Activated CD4-positive, alpha-beta T cell treated with anti-CD3 and anti-CD28 coated beads, Interleukin-2, amount 10 ng/mL, durations not matched to agents 7 days and 5 days (primary cell): Measurements from ENCODE around the gene SMC2. TPM values are rescaled to one million over a fixed set of nuclear protein-coding genes. Genes with fewer than 3 reads are reported as not detected.

Experiments used
- CTCF ChIA-PET: fragments of 350-600 bp; sonication (Branson Sonifier 250); formaldehyde crosslinking; loops from one replicate; lab custom pipeline; 2021; ENCODE audit warnings: antibody characterized with exemption; lab: Charles Lee
- POLR2A ChIA-PET: fragments of 350-600 bp; sonication (Branson Sonifier 250); formaldehyde crosslinking; loops from one replicate; lab custom pipeline; 2021; ENCODE audit warnings: antibody characterized with exemption; lab: Charles Lee
- DNase-seq: peaks from one replicate; pipeline ENCODE4 v3.0.0-alpha.2; 2020
- H3K27ac Mint-ChIP-seq: one replicate; pipeline ENCODE4 v1.8.0; 2021; ENCODE audit warnings: mild to moderate bottlenecking, moderate library complexity, mixed read lengths
- H3K27me3 Mint-ChIP-seq: one replicate; pipeline ENCODE4 v1.8.0; 2021; ENCODE audit warnings: mixed read lengths
- H3K36me3 Mint-ChIP-seq: one replicate; pipeline ENCODE4 v1.8.0; 2021; ENCODE audit warnings: low read depth, mixed read lengths
- H3K4me1 Mint-ChIP-seq: one replicate; pipeline ENCODE4 v1.8.0; 2021; ENCODE audit warnings: mixed read lengths
- H3K4me3 Mint-ChIP-seq: one replicate; pipeline ENCODE4 v1.8.0; 2021; ENCODE audit warnings: mild to moderate bottlenecking, moderate library complexity, mixed read lengths
- H3K9me3 Mint-ChIP-seq: one replicate; pipeline ENCODE4 v1.8.0; 2021; ENCODE audit warnings: mixed read lengths
- total RNA-seq, 2 experiments: library from RNA; stranded (reverse); gene quantifications; one replicate each; pipeline ENCODE4 v1.2.3, GENCODE V29; 2021

SMC2 gene
- 10 to 100 TPM; 85.9 to 94.8 TPM for total RNA-seq

DNA sequence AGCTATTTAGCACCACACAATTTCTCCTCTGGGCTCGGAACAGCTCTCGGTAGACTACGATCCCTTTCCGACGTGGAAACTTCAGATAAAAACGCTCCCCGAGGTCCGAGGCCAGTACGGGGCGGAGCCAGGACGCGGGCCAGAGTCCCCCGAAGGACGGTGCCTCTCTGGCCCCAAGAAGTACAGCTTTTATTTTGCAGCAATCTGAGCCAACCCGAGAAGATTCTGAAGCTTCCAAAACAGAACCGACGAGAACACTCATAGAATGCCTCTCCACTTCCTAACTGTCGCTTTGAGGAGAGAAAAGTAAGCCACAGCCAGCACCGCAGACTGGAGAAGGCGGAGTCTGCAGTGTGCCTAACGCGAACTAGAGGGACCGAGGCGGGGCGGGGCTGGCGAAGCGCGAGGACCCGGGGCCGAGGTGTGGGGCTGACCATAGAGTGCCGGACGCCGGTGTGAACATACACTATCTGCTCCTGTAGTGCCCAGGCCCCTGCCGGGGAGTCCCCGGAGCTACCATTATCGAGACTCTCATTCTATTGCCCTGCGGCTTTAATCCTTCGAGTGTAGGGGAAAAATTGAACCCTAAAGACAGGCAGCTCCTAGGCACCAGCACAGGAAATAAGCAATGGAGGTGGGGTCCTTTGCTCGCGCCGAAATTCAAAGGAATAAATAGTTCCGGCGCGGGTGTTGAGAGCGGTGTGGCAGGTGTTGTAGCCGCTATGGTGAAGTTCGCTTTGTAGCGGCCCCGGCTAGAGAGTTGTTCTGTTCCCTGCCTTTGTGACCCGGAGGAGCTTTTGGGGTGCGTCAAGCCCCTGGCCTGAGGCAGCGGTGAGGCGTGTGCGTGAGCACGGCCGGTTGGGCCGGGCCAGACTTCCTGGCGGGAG is at the start of gene SMC2:
Gene SMC2 (plus strand): TSS at position 663 of the 887 bp plus-strand sequence. CDS start 1,076 bp downstream, outside the sequence.
- CTCF ChIA-PET: interaction anchor here (0.5 to 1.4 kb wide), 5 partner anchors 9 to 1861 kb away, joined by 3 to 6 read pairs (median 3); no protein-coding TSS in a partner anchor

DNA sequence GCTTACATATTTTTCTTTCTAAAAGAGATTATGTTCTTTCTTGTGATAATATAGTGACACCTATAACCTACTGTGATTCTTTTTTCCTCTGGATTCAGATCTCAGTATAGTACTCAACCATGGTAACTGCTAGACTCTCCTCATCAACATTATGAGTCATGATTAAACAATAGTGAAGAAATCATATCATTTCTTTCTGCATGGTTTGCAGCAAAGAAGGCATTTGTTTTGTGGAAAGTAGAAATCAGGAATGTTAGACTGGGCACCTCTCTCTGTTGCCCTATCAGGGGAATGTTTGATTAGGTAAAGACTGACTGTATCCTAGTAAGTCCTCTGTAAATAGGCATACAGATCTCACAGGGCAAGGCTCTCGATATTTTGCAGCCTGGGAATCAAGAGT is 25.6 kb upstream of the SMC2 start:
- Mint-ChIP-seq H3K27me3 (peaks cover 2% of the 10 kb centered on the region), H3K9me3 (no peaks in the 10 kb centered on the region), H3K27ac (no peak overlapping the region), H3K4me3 (no peak overlapping the region), H3K36me3 (no peaks in the 10 kb centered on the region), H3K4me1 (no peaks in the 10 kb centered on the region)
- ChIA-PET POLR2A (no interaction called here), CTCF (no interaction called here)
- no peak for DNase-seq

More for the DNA sequence above, at the start of gene SMC2:
- DNase-seq: peak; percentile 95
- H3K36me3 Mint-ChIP-seq: peaks cover 26% of the 10 kb centered on the region
- peaks cover 54% of the 10 kb centered on the region for H3K4me1 Mint-ChIP-seq
- POLR2A ChIA-PET: interaction anchor here (0.6 to 0.8 kb wide), 3 partner anchors 9 to 463 kb away, joined by 3 read pairs; no protein-coding TSS in a partner anchor
- H3K9me3 Mint-ChIP-seq: no peaks in the 10 kb centered on the region
- peak within 1 kb of the TSS; percentile 99 for H3K27ac Mint-ChIP-seq
- H3K4me3 Mint-ChIP-seq: peak within 1 kb of the TSS; percentile 96
- H3K27me3 Mint-ChIP-seq: peaks cover 3% of the 10 kb centered on the region

DNA sequence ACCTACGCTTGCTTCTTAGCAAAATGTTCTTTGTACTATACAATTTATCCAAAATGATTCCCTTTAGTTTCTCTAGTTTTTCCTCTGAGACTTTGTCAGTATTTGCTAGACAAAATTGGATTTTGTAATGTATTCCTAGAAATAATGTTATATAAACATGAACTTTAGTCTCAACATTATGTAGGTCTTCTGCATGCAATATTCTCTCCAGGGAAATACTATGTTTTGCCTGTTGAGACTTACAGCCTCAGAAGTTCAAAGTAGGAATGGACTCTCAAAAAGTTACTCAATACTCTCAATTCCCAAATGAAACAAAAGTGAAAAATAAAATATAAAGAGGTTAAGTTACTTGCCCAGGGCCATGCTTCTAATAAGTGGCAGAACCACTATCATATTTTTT is 24.8 kb upstream of the SMC2 start:
- CTCF ChIA-PET: no interaction called here
- Mint-ChIP-seq H3K4me3 (no peak overlapping the region), H3K36me3 (no peaks in the 10 kb centered on the region), H3K27me3 (peaks cover 5% of the 10 kb centered on the region), H3K4me1 (no peaks in the 10 kb centered on the region), H3K9me3 (no peaks in the 10 kb centered on the region), H3K27ac (no peak overlapping the region)
- POLR2A ChIA-PET: no interaction called here
- no peak for DNase-seq

DNA sequence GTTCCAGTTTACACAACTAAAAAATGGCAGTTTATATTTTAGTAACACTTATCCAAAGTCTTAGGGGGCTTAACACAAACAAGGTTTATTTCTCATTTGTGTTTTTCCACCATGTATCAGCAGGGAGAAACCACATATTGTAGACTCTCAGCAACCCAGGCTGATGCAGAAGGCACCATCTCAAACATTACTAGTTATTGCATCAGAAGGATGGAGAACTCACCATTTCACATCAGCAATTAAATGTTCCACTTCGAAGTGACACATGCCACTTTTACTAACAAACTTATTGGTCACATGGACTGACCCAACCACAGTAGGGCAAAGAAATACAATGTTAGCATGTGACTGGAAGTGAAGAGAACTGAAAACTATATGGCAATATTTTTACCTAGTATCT is 22.5 kb upstream of the SMC2 start:
- H3K9me3 Mint-ChIP-seq: no peaks in the 10 kb centered on the region

DNA sequence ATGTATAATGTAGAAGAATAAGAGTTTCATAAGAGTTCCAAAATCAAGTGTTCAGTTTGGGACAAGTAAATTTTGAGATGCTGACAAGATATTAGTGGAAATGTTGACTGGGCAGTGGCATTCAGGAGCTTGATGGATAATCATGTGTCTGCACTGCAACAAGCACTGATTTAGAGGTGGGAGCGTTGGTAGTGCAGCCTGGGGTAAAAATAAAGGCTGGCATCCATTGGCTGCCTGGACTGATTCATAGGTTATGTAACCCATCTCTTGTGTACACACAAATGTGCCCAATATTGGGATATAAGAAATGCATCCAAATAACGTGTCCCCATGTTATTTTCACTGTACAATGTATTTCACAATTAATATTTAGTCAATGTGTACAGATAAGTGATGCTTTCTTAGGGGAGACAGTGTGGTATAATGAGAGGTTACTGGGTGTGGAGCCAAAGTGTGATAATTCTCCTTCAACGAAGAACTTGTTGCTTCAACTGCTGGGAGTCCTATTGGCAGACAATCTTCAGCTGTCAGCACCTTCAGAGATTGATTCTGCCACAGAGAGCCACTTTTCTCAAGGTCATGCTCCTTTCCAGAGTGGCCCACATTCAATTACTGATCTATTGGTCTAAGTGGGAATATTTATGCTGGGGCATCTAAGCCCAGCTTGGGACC is 20.9 kb upstream of the SMC2 start:
- no peak for DNase-seq
- H3K9me3 Mint-ChIP-seq: peaks cover 2% of the 10 kb centered on the region
- ChIA-PET POLR2A (no interaction called here), CTCF (no interaction called here)
- H3K4me3 Mint-ChIP-seq: no peak overlapping the region
- no peak overlapping the region for H3K27ac Mint-ChIP-seq
- peaks cover 20% of the 10 kb centered on the region for H3K27me3 Mint-ChIP-seq
- no peaks in the 10 kb centered on the region for H3K4me1 Mint-ChIP-seq
- no peaks in the 10 kb centered on the region for H3K36me3 Mint-ChIP-seq

More for the DNA sequence above, 22.5 kb upstream of the SMC2 start:
- Mint-ChIP-seq H3K4me1 (no peaks in the 10 kb centered on the region), H3K27ac (no peak overlapping the region), H3K27me3 (peaks cover 19% of the 10 kb centered on the region), H3K4me3 (no peak overlapping the region), H3K36me3 (no peaks in the 10 kb centered on the region)
- ChIA-PET CTCF (no interaction called here), POLR2A (no interaction called here)
- no peak for DNase-seq

DNA sequence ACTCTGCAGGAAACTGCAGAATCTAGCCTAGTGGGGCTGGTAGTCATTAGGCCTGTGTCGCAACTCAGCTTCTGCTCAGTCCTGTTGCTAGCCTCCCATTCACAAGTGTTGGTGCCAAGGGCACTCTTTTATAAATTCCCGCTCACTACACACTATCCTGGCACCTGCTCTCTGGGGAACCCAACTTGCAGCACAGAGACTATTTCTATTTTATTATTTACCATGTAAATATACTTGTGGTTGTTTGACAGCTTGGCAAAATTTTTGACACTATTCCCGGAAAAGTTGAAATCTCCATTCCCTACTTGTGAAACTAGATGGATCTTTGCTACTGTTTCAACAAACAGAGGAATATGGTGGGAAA is 20.4 kb upstream of the SMC2 start:
- Mint-ChIP-seq H3K4me1 (no peaks in the 10 kb centered on the region), H3K4me3 (no peak overlapping the region), H3K27me3 (peaks cover 21% of the 10 kb centered on the region), H3K27ac (no peak overlapping the region), H3K36me3 (no peaks in the 10 kb centered on the region), H3K9me3 (peaks cover 4% of the 10 kb centered on the region)
- POLR2A ChIA-PET: no interaction called here
- no peak for DNase-seq
- CTCF ChIA-PET: interaction anchor here (1.2 kb wide), 1 partner anchor 18 kb away, joined by 4 read pairs; no protein-coding TSS in a partner anchor

DNA sequence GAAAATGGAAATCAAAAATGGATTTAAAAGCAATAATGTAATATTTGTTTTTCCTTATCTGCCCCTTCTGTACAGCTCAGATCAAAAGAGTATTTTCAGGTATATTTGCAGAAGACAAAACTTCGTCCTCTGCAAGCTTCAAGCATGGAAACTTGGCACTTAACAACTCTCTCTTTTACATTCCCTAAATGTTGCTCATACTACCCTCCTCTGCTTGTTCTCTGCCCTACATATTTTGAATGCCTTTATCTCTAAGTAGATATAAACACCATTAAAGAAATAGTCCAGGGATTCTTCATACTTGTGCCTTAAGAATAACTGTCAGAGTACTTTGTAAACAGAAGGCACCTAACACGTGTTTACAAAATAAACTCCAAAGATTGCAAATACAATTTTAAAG is 19.2 kb upstream of the SMC2 start:
- Mint-ChIP-seq H3K4me1 (no peaks in the 10 kb centered on the region), H3K9me3 (peaks cover 4% of the 10 kb centered on the region), H3K36me3 (no peaks in the 10 kb centered on the region), H3K27me3 (peaks cover 27% of the 10 kb centered on the region), H3K4me3 (no peak overlapping the region), H3K27ac (no peak overlapping the region)
- ChIA-PET CTCF (interaction anchor here (1.2 kb wide), 1 partner anchor 17 kb away, joined by 4 read pairs; no protein-coding TSS in a partner anchor), POLR2A (no interaction called here)
- no peak for DNase-seq

DNA sequence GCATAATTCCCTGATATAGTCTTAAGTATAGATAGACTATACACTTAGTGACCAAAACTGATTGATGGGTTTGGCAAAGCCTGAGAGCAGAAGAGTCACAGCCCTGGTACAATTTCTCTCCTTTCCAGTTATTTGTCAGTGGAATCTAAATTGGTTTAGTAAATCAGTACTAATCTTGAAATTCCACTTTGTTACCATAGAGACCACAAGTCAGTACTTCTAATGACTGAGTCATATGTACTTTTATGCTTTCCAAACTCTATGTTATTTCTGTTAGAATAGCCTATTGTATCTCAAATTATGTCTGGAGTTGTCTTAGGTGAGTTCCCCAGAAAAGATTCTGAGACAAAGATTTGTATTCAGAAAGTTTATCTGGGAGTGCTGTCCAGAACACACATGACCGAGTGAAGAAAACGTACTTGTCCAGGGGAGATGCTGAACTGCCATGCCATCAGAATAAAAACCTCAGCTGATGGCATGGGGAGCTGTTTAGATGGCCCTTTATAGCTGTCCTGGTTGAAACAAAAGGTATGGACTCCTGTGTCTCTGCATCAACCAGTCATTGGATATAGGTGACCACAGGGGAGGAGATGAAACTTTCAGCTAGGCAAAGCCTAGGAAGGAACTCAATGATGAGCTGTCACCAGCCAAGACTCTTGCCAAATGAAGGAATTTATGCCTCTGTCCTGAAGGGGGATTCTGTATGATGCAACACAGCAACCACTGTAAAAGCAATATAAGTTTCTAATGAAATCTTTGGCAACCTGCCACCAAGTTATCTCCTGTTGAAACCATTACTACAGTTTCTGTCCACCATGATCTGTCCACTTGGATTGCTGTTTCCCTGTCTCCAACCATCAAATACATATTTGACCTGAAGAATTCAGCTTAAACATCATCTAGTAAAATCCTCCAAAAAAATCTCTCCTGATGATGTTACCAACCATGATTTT is 18.0 kb upstream of the SMC2 start:
- H3K27me3 Mint-ChIP-seq: peaks cover 27% of the 10 kb centered on the region
- CTCF ChIA-PET: no interaction called here
- peaks cover 6% of the 10 kb centered on the region for H3K9me3 Mint-ChIP-seq
- no peak for DNase-seq
- no peaks in the 10 kb centered on the region for H3K4me1 Mint-ChIP-seq
- H3K27ac Mint-ChIP-seq: no peak overlapping the region
- POLR2A ChIA-PET: no interaction called here
- no peak overlapping the region for H3K4me3 Mint-ChIP-seq
- H3K36me3 Mint-ChIP-seq: no peaks in the 10 kb centered on the region

DNA sequence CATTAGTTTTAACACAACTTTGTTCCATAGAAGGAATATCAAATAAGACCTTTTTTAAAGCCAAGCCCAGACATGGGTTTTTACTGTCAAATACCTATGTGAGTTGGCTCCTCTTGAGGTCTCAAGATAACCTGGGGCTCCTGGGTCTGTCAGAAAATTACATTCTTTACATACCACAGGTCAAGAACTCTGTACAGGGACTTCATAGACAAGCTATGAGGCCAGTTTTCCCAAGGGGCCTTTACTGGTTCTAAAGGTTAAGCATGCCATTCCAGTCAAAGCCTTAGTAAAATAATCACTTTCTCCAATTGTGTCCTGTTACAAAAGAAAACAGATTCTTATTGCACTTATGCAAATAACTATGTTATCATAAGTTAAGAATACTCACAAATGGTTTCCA is 15.5 kb upstream of the SMC2 start:
- Mint-ChIP-seq H3K27me3 (peaks cover 27% of the 10 kb centered on the region), H3K27ac (no peak overlapping the region), H3K9me3 (peaks cover 6% of the 10 kb centered on the region), H3K36me3 (no peaks in the 10 kb centered on the region), H3K4me3 (no peak overlapping the region), H3K4me1 (no peaks in the 10 kb centered on the region)
- ChIA-PET CTCF (no interaction called here), POLR2A (no interaction called here)
- no peak for DNase-seq

DNA sequence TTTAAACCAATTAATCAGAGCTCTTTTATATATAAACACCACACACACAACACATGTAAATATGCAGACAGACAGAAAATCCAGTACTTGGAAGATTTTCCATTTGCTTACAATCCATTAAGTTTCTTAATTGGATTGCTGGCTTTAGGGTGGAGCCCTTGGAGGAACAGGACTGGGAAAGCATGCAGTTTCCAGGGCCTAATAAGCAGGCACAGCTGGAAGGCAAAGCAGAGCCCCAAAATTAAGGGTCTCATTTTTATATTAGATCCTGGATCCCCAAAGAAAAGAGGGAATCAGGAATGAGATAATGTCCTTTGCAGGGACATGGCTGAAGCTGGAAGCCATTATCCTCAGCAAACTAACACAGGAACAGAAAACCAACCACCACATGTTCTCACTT is 13.1 kb upstream of the SMC2 start:
- ChIA-PET CTCF (no interaction called here), POLR2A (no interaction called here)
- H3K4me1 Mint-ChIP-seq: no peaks in the 10 kb centered on the region
- no peak overlapping the region for H3K4me3 Mint-ChIP-seq
- DNase-seq: no peak
- H3K9me3 Mint-ChIP-seq: peaks cover 6% of the 10 kb centered on the region
- H3K27ac Mint-ChIP-seq: no peak overlapping the region
- no peaks in the 10 kb centered on the region for H3K36me3 Mint-ChIP-seq
- peaks cover 16% of the 10 kb centered on the region for H3K27me3 Mint-ChIP-seq

DNA sequence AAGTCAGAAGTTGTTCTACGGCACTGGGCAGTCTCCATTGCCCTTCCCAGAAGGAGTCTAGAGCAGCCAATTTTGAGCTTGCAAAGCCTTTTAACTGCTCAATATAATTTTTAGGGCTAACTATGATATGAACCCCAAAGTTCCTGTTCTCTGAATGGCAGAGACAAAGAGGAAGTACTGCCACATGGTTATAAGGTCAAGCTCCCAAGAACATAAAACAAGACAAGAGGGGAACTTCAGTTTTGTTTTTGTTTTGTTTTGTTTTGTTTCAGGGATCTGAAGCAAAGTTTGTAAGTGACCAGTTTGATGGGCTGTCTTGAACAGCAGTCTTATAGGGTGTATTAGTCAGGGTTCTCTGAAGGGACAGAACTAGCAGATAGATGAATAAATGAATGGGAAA is 11.9 kb upstream of the SMC2 start:
- CTCF ChIA-PET: interaction anchor here (0.6 to 0.7 kb wide), 2 partner anchors 11 to 45 kb away, joined by 3 to 4 read pairs; no protein-coding TSS in a partner anchor
- no peaks in the 10 kb centered on the region for H3K4me1 Mint-ChIP-seq

DNA sequence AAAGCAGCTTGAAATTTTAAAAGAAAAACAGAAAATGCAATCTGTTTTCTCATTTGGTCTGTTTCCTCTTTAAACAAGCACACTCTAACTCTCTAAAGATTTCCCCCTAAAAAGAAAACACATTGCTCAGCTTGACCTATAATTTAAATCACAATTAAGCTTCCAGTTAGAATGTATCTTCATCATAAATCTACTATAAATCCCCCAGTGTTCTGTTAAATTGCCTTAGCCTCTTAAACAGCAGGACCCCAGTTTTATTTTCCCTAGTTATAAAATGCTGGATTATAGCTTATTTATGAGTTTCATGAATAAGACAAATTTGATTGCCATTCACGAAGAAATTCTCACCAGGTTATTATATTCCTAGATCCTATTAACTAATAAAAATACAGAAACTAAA is 8.6 kb upstream of the SMC2 start:
- Mint-ChIP-seq H3K27ac (no peak overlapping the region), H3K36me3 (no peaks in the 10 kb centered on the region), H3K4me1 (peaks cover 3% of the 10 kb centered on the region), H3K9me3 (no peaks in the 10 kb centered on the region), H3K4me3 (no peak overlapping the region), H3K27me3 (peaks cover 6% of the 10 kb centered on the region)
- ChIA-PET POLR2A (no interaction called here), CTCF (no interaction called here)
- no peak for DNase-seq

More for the DNA sequence above, 11.9 kb upstream of the SMC2 start:
- Mint-ChIP-seq H3K27ac (no peak overlapping the region), H3K36me3 (no peaks in the 10 kb centered on the region), H3K27me3 (peaks cover 9% of the 10 kb centered on the region), H3K4me3 (no peak overlapping the region), H3K9me3 (peaks cover 6% of the 10 kb centered on the region)
- no peak for DNase-seq
- POLR2A ChIA-PET: no interaction called here
